HepG2 (cell line): ENCODE results near the gene PRDX2. TPM values are rescaled to one million over a fixed set of nuclear protein-coding genes. Genes with fewer than 3 reads are reported as not detected.

Experiments
- ERF ChIP-seq: IDR thresholded peaks from 2 replicates; pipeline ENCODE4 v1.6.1; 2018; ENCODE audit warnings: missing biosample characterization, missing genetic modification reagents
- FOSL2 ChIP-seq: sonication (generic); formaldehyde crosslinking; IDR thresholded peaks from 2 replicates; pipeline ENCODE4 v1.4.0; 2020; ENCODE audit warnings: missing genetic modification reagents
- NFATC3 ChIP-seq: sonication (generic); formaldehyde crosslinking; IDR thresholded peaks from 2 replicates; pipeline ENCODE4 v1.5.1; 2020; ENCODE audit warnings: mild to moderate bottlenecking, missing genetic modification reagents
- RBM22 ChIP-seq: fragments of 200-400 bp; formaldehyde crosslinking; optimal IDR thresholded peaks from 2 replicates; pipeline ENCODE3; 2017; ENCODE audit warnings: mild to moderate bottlenecking, low read length, moderate library complexity
- RORA ChIP-seq: sonication (generic); formaldehyde crosslinking; IDR thresholded peaks from 2 replicates; pipeline ENCODE4 v1.5.0; 2020; ENCODE audit warnings: mild to moderate bottlenecking, missing genetic modification reagents, moderate library complexity
- SIN3B ChIP-seq: fragments of 150-350 bp; IDR thresholded peaks from 2 replicates; pipeline ENCODE4 v1.6.1; 2014; ENCODE audit warnings: low read length
- SOX6 ChIP-seq, 2 experiments: fragments of 450-650 bp in 1 of 2; sonication (generic) in 1 of 2; formaldehyde crosslinking in 1 of 2; IDR thresholded peaks; 2 replicates each; pipeline versions ENCODE4 v1.4.0 to v1.6.1; 2017 to 2020; ENCODE audit warnings: antibody characterized with exemption in 1 of 2, mild to moderate bottlenecking in 1 of 2, missing genetic modification reagents in 1 of 2
- TCF12 ChIP-seq, 2 experiments: fragments of 450-650 bp in 1 of 2; sonication (generic) in 1 of 2; formaldehyde crosslinking in 1 of 2; IDR thresholded peaks; 2 replicates each; pipeline versions ENCODE4 v1.6.1 to v1.8.0; 2017 to 2022; ENCODE audit warnings: antibody characterized with exemption in 1 of 2, mild to moderate bottlenecking in 1 of 2, missing genetic modification reagents in 1 of 2, moderate library complexity in 1 of 2
- TOPORS ChIP-seq: sonication (generic); formaldehyde crosslinking; IDR thresholded peaks from 2 replicates; pipeline ENCODE4 v1.8.0; 2023; ENCODE audit warnings: mild to moderate bottlenecking, missing genetic modification reagents
- ZNF207 ChIP-seq: fragments of 450-650 bp; IDR thresholded peaks from 2 replicates; pipeline ENCODE4 v1.6.1; 2016; ENCODE audit warnings: antibody characterized with exemption, borderline replicate concordance
- ZNF33B ChIP-seq: sonication (generic); formaldehyde crosslinking; IDR thresholded peaks from 2 replicates; pipeline ENCODE4 v1.5.1; 2020; ENCODE audit warnings: mild to moderate bottlenecking, missing genetic modification reagents
- polyA plus RNA-seq, 8 experiments: library from polyadenylated mRNA; depleted of rRNA in 3 of 8; stranded (reverse) in 7 of 8; unstranded in 1 of 8; fragments of >200 nt; fragmentation: Illumina TruSeq in 4 of 8; extraction: Trizol in 4 of 8; gene quantifications; 2 replicates each; pipeline versions ENCODE4 v1.2.1 to v1.2.3, GENCODE V29; 2011 to 2016; ENCODE audit warnings: low read depth in 4 of 8, missing spikeins in 1 of 8, mixed read lengths in 1 of 8; ENCODE audit not compliant: insufficient read depth in 1 of 8
- total RNA-seq, 5 experiments: library from RNA; depleted of rRNA; stranded (reverse); fragments of >200 nt; fragmentation: Illumina TruSeq; extraction: Trizol; gene quantifications; 2 replicates each; pipeline ENCODE4 v1.2.3, GENCODE V29; 2016; ENCODE audit warnings: low read depth in 1 of 5
- TF ChIP-seq, protein P1 (sequence below): sonication (generic); formaldehyde crosslinking; IDR thresholded peaks from 2 replicates; pipeline ENCODE4 v1.5.0; 2020; ENCODE audit warnings: mild to moderate bottlenecking, missing genetic modification reagents
- TF ChIP-seq, protein P2 (sequence below): sonication (generic); formaldehyde crosslinking; IDR thresholded peaks from 2 replicates; pipeline ENCODE4 v1.4.0; 2020; ENCODE audit warnings: missing genetic modification reagents, borderline replicate concordance
- TF ChIP-seq, protein P3 (sequence below): sonication (generic); formaldehyde crosslinking; IDR thresholded peaks from 2 replicates; pipeline ENCODE4 v1.4.0; 2020; ENCODE audit warnings: missing genetic modification reagents
- TF ChIP-seq, protein P4 (sequence below): sonication (generic); formaldehyde crosslinking; IDR thresholded peaks from 2 replicates; pipeline ENCODE4 v1.8.1; 2022; ENCODE audit warnings: low read depth, mild to moderate bottlenecking, missing genetic modification reagents

Gene PRDX2
- total and polyA plus RNA-seq, 2 of the 13 experiments (the other 11 are each of a cell fraction or from before 2014, with no cell fraction given): 218 to 381 TPM

DNA sequence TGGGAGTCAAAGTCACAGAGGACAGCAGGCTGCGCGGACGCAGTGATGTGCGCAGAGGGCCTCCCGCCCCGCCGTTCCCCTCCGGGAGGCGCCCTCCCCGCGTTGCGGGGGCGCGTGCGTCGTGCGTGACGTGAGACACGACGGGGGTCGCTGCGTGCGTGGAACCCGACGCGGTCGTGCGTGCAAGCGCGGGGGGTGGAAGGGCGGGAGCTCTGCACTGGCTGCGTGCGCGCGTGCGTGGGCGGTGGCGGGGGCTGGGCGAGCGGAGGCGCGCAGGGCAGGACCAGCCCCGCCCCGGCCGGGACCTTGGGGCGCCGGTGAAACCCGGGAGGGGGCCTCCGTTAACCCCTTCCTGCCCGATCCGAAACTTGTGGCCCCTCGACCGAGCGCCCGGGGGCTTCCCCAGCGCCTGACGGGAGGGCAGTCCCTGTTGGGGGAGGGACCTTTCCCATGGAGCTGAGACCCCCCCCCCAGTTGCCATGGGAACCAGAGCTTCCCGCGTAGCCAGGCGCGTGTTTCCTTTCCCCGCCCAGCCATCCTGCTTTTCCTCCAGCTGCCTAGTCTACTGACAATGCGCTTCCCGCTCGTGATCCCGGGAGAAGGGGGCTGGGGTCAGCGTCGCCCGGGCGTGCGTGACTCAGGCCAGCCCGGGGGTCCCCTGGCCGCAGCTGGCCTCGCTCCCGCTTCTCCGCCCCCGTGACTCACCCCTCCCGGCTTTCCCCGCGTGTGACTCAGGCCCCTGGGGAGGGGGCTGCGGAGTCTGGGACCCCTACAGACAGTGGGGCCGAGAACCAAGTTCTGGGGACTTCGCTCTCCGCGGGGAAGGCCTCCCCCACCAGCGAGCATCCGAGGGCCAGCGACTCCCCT is 18.9 kb downstream of the PRDX2 start (continued):
- TF ChIP-seq, protein P1, sequence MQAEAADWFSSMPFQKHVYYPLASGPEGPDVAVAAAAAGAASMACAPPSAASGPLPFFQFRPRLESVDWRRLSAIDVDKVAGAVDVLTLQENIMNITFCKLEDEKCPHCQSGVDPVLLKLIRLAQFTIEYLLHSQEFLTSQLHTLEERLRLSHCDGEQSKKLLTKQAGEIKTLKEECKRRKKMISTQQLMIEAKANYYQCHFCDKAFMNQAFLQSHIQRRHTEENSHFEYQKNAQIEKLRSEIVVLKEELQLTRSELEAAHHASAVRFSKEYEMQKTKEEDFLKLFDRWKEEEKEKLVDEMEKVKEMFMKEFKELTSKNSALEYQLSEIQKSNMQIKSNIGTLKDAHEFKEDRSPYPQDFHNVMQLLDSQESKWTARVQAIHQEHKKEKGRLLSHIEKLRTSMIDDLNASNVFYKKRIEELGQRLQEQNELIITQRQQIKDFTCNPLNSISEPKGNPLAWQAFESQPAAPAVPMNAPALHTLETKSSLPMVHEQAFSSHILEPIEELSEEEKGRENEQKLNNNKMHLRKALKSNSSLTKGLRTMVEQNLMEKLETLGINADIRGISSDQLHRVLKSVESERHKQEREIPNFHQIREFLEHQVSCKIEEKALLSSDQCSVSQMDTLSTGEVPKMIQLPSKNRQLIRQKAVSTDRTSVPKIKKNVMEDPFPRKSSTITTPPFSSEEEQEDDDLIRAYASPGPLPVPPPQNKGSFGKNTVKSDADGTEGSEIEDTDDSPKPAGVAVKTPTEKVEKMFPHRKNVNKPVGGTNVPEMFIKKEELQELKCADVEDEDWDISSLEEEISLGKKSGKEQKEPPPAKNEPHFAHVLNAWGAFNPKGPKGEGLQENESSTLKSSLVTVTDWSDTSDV (CRISPR knock-in tag): no peak
- TF ChIP-seq, protein P2, sequence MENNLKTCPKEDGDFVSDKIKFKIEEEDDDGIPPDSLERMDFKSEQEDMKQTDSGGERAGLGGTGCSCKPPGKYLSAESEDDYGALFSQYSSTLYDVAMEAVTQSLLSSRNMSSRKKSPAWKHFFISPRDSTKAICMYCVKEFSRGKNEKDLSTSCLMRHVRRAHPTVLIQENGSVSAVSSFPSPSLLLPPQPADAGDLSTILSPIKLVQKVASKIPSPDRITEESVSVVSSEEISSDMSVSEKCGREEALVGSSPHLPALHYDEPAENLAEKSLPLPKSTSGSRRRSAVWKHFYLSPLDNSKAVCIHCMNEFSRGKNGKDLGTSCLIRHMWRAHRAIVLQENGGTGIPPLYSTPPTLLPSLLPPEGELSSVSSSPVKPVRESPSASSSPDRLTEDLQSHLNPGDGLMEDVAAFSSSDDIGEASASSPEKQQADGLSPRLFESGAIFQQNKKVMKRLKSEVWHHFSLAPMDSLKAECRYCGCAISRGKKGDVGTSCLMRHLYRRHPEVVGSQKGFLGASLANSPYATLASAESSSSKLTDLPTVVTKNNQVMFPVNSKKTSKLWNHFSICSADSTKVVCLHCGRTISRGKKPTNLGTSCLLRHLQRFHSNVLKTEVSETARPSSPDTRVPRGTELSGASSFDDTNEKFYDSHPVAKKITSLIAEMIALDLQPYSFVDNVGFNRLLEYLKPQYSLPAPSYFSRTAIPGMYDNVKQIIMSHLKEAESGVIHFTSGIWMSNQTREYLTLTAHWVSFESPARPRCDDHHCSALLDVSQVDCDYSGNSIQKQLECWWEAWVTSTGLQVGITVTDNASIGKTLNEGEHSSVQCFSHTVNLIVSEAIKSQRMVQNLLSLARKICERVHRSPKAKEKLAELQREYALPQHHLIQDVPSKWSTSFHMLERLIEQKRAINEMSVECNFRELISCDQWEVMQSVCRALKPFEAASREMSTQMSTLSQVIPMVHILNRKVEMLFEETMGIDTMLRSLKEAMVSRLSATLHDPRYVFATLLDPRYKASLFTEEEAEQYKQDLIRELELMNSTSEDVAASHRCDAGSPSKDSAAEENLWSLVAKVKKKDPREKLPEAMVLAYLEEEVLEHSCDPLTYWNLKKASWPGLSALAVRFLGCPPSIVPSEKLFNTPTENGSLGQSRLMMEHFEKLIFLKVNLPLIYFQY (CRISPR knock-in tag): no peak
- TF ChIP-seq RORA (CRISPR knock-in tag) (no peak), NFATC3 (no peak), ZNF33B (CRISPR knock-in tag) (no peak), FOSL2 (CRISPR knock-in tag) (peak; percentile 52; the same call in 1 of the 2 replicates), ERF (no peak), ZNF207 (no peak), TCF12 (IDR thresholded peaks at IDR 0.05) (no peak), TCF12 (CRISPR knock-in tag; IDR thresholded peaks at IDR 0.05) (peak; percentile 45; the same call in 1 of the 2 replicates), SOX6 (IDR thresholded peaks at IDR 0.05) (no peak), SOX6 (CRISPR knock-in tag; IDR thresholded peaks at IDR 0.05) (no peak), TOPORS (no peak), RBM22 (no peak), SIN3B (no peak)
- TF ChIP-seq, protein P3, sequence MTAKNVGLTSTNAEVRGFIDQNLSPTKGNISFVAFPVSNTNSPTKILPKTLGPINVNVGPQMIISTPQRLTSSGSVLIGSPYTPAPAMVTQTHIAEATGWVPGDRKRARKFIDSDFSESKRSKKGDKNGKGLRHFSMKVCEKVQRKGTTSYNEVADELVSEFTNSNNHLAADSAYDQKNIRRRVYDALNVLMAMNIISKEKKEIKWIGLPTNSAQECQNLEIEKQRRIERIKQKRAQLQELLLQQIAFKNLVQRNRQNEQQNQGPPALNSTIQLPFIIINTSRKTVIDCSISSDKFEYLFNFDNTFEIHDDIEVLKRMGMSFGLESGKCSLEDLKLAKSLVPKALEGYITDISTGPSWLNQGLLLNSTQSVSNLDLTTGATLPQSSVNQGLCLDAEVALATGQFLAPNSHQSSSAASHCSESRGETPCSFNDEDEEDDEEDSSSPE (CRISPR knock-in tag): peak; percentile 26; the same call in 1 of the 2 replicates
- TF ChIP-seq, protein P4, sequence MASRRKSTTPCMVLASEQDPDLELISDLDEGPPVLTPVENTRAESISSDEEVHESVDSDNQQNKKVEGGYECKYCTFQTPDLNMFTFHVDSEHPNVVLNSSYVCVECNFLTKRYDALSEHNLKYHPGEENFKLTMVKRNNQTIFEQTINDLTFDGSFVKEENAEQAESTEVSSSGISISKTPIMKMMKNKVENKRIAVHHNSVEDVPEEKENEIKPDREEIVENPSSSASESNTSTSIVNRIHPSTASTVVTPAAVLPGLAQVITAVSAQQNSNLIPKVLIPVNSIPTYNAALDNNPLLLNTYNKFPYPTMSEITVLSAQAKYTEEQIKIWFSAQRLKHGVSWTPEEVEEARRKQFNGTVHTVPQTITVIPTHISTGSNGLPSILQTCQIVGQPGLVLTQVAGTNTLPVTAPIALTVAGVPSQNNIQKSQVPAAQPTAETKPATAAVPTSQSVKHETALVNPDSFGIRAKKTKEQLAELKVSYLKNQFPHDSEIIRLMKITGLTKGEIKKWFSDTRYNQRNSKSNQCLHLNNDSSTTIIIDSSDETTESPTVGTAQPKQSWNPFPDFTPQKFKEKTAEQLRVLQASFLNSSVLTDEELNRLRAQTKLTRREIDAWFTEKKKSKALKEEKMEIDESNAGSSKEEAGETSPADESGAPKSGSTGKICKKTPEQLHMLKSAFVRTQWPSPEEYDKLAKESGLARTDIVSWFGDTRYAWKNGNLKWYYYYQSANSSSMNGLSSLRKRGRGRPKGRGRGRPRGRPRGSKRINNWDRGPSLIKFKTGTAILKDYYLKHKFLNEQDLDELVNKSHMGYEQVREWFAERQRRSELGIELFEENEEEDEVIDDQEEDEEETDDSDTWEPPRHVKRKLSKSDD (CRISPR knock-in tag): peak; percentile 22; the same call in 1 of the 2 replicates
